K562 (cell line): ENCODE data around the gene TMEM63A. TPM values are rescaled to one million over a fixed set of nuclear protein-coding genes. Genes with fewer than 3 reads are reported as not detected.

Experiments
- ATAC-seq: fragments of 200-7000 bp; cut with Tn5 transposase; 3 replicates; pipeline ENCODE4 v1.9.1; 2020; ENCODE audit warnings: moderate library complexity
- BruUV-seq: library from RNA; stranded (reverse); fragments of 400-500 nt; replicated peaks from 2 replicates; lab custom pipeline; 2021; lab: Mats Ljungman, UMichigan
- CTCF ChIA-PET: fragments of 300-600 bp; formaldehyde crosslinking; extraction: SDS; loops from one replicate; lab custom pipeline; 2021; ENCODE audit warnings: low intra/inter-chr PET ratio; lab: Yijun Ruan, JAX
- POLR2A ChIA-PET: fragments of 300-600, 350-650 bp; sonication (Branson Sonifier 250); formaldehyde crosslinking; extraction: SDS; loops from one replicate; lab custom pipeline; 2021; ENCODE audit warnings: antibody characterized with exemption, inconsistent platforms; lab: Yijun Ruan, JAX
- DNase-seq, 4 experiments: peaks; one replicate each; pipeline versions ENCODE4 v3.0.0 to v3.0.0-alpha.2; 2011 to 2018; ENCODE audit warnings: low spot score in 3 of 4, mixed read lengths in 3 of 4; ENCODE audit errors: extremely low read depth in 1 of 4
- FAIRE-seq: peaks from 2 replicates; lab custom pipeline; 2011; peaks lifted over from hg19 to GRCh38; lab: Jason Lieb, UNC
- H2AFZ ChIP-seq: 2 replicates; pipeline ENCODE4 v1.6.0; 2011; ENCODE audit warnings: low read depth, low read length, control low read depth, inconsistent platforms
- H3K27ac ChIP-seq: fragments of 200-600 bp; 3 replicates; pipeline ENCODE4 v1.8.0; 2011; ENCODE audit warnings: low read depth, mild to moderate bottlenecking, control low read depth, inconsistent platforms, low read length, moderate library complexity, mixed read lengths; ENCODE audit errors: extremely low read depth
- H3K27me3 ChIP-seq, 2 experiments: fragments of 300-600 bp in 1 of 2; 2 replicates in 1 of 2; 3 replicates in 1 of 2; pipeline versions ENCODE4 v1.6.0 to v1.8.0; 2011; ENCODE audit warnings: inconsistent platforms in 2 of 2, low read length in 2 of 2, mild to moderate bottlenecking in 1 of 2, mixed read lengths in 1 of 2, moderate library complexity in 1 of 2; ENCODE audit not compliant: control insufficient read depth in 2 of 2, insufficient read depth in 2 of 2
- H3K36me3 ChIP-seq: fragments of 300-600 bp; 3 replicates; pipeline ENCODE4 v1.8.0; 2011; ENCODE audit warnings: mild to moderate bottlenecking, low read length, inconsistent platforms; ENCODE audit not compliant: control insufficient read depth, insufficient read depth
- H3K4me1 ChIP-seq, 2 experiments: fragments of 200-600 bp in 1 of 2; replicated peaks in 1 of 2; 2 replicates in 1 of 2; 3 replicates in 1 of 2; pipeline versions ENCODE4 v1.5.1 to v1.8.0; 2011; ENCODE audit warnings: inconsistent platforms in 2 of 2, low read length in 2 of 2, mild to moderate bottlenecking in 1 of 2, mixed read lengths in 1 of 2, moderate library complexity in 1 of 2; ENCODE audit not compliant: control insufficient read depth in 2 of 2, insufficient read depth in 2 of 2
- H3K4me2 ChIP-seq: 2 replicates; pipeline ENCODE4 v1.6.1; 2011; ENCODE audit warnings: low read length, control low read depth, inconsistent platforms, mixed read lengths; ENCODE audit not compliant: insufficient read depth
- H3K4me3 ChIP-seq: fragments of 200-600 bp; sonication (generic), shearing (Covaris generic); 2 replicates; pipeline ENCODE4 v1.5.1; 2016; ENCODE audit warnings: control low read depth, inconsistent platforms
- H3K79me2 ChIP-seq: fragments of 200-600 bp; 3 replicates; pipeline ENCODE4 v1.8.0; 2011; ENCODE audit warnings: low read length, inconsistent platforms; ENCODE audit not compliant: control insufficient read depth, insufficient read depth
- H3K9ac ChIP-seq, 2 experiments: 2 replicates each; pipeline versions ENCODE4 v1.6.0 to v1.6.1; 2011; ENCODE audit warnings: low read depth in 2 of 2, low read length in 2 of 2, control low read depth in 1 of 2, inconsistent platforms in 1 of 2, mild to moderate bottlenecking in 1 of 2, mixed read lengths in 1 of 2; ENCODE audit not compliant: insufficient read depth in 1 of 2
- H3K9me1 ChIP-seq: one replicate; pipeline ENCODE4 v1.6.0; 2011; ENCODE audit warnings: inconsistent platforms, mild to moderate bottlenecking, low read length, moderate library complexity; ENCODE audit not compliant: control insufficient read depth, insufficient read depth
- H3K9me3 ChIP-seq: replicated peaks from 2 replicates; pipeline ENCODE4 v1.5.1; 2011; ENCODE audit warnings: low read depth, low read length, inconsistent platforms; ENCODE audit not compliant: control insufficient read depth, insufficient read depth
- H4K20me1 ChIP-seq: replicated peaks from 2 replicates; pipeline ENCODE4 v1.6.1; 2011; ENCODE audit warnings: low read length, inconsistent platforms, mixed read lengths; ENCODE audit not compliant: control insufficient read depth, insufficient read depth
- CHD2 ChIP-seq: IDR thresholded peaks from 2 replicates; pipeline ENCODE4 v1.6.1; 2011; ENCODE audit warnings: low read depth, low read length
- ELF1 ChIP-seq: fragments of 200-800 bp; sonication (Bioruptor generic); IDR thresholded peaks from 2 replicates; pipeline ENCODE4 v1.6.1; 2016; ENCODE audit warnings: missing genetic modification characterization, missing compliant biosample characterization
- GATAD2A ChIP-seq: fragments of 450-650 bp; IDR thresholded peaks from 2 replicates; pipeline ENCODE4 v1.6.1; 2017
- HSF4 ChIP-seq: fragments of 250-450 bp; sonication (Bioruptor Pico); IDR thresholded peaks from 2 replicates; pipeline ENCODE4 v2.1.2; 2022; ENCODE audit warnings: mild to moderate bottlenecking, moderate library complexity, borderline replicate concordance
- KLF13 ChIP-seq: fragments of 450-650 bp; IDR thresholded peaks from 2 replicates; pipeline ENCODE4 v1.6.1; 2016; ENCODE audit warnings: missing genetic modification characterization, low read depth, mild to moderate bottlenecking, missing compliant biosample characterization, moderate library complexity, borderline replicate concordance
- MYC ChIP-seq, 2 experiments: fragments of 250-450 bp in 1 of 2; sonication (Bioruptor Pico) in 1 of 2; IDR thresholded peaks; 2 replicates each; pipeline versions ENCODE4 v1.5.1 to v1.6.1; 2012 to 2021; ENCODE audit warnings: low read depth in 2 of 2, borderline replicate concordance in 1 of 2, improper control_type of control experiment in 1 of 2, low read length in 1 of 2, mild to moderate bottlenecking in 1 of 2, moderate library complexity in 1 of 2
- NFIC ChIP-seq: fragments of 450-650 bp; IDR thresholded peaks from 2 replicates; pipeline ENCODE4 v1.6.1; 2017; ENCODE audit warnings: mild to moderate bottlenecking, inconsistent platforms
- RBFOX2 ChIP-seq: fragments of 200-400 bp; formaldehyde crosslinking; IDR thresholded peaks from 2 replicates; pipeline ENCODE4 v1.6.1; 2017; ENCODE audit warnings: low read depth, mild to moderate bottlenecking, low read length, moderate library complexity
- RBM25 ChIP-seq: fragments of 200-400 bp; formaldehyde crosslinking; IDR thresholded peaks from 2 replicates; pipeline ENCODE4 v1.6.1; 2018; ENCODE audit warnings: low read length, low read depth, moderate library complexity; ENCODE audit not compliant: severe bottlenecking
- TEAD1 ChIP-seq, 2 experiments: fragments of 450-650 bp in 1 of 2; sonication (generic) in 1 of 2; formaldehyde crosslinking; IDR thresholded peaks; 2 replicates each; pipeline versions ENCODE4 v1.4.0 to v1.8.0; 2020 to 2022; ENCODE audit warnings: mild to moderate bottlenecking in 2 of 2, missing genetic modification reagents in 1 of 2
- ZBTB7A ChIP-seq: IDR thresholded peaks from 2 replicates; pipeline ENCODE4 v1.6.1; 2011; ENCODE audit warnings: low read depth, mild to moderate bottlenecking, low read length, moderate library complexity, borderline replicate concordance; ENCODE audit not compliant: control insufficient read depth
- WGBS: fragments of 100-300 bp; shearing (Covaris generic); methylation state at CpG from one replicate; pipeline ENCODE4 v1.1.6; 2016; ENCODE audit warnings: low coverage, mixed read lengths; ENCODE audit not compliant: insufficient coverage; ENCODE audit errors: missing lambda C conversion rate; 5-methylcytosine and 5-hydroxymethylcytosine counted together
- in situ Hi-C: fragments of 300-500 bp; cut with MboI; formaldehyde crosslinking; loops from 4 replicates; pipeline ENCODE4 v1.15.0; 2018; ENCODE audit warnings: inconsistent platforms, mixed read lengths
- intact Hi-C: fragments of 100-400 bp; cut with micrococcal nuclease; formaldehyde crosslinking; loops from 2 replicates; pipeline ENCODE4 v1.14.2; 2022
- polyA plus RNA-seq, 8 experiments: library from polyadenylated mRNA; depleted of rRNA in 4 of 8; stranded (reverse) in 5 of 8; unstranded in 3 of 8; fragments of >200 nt; fragmentation: Nextera tagmentation in 2 of 8; fragmentation: Illumina TruSeq in 1 of 8; extraction: Ambion mirVana in 2 of 8; extraction: Trizol in 1 of 8; gene quantifications; 2 replicates each; pipeline versions ENCODE4 v1.2.1 to v1.2.3, GENCODE V29; 2011 to 2014; ENCODE audit warnings: inconsistent platforms in 1 of 8, missing spikeins in 1 of 8
- total RNA-seq, 7 experiments: library from RNA; depleted of rRNA in 6 of 7; stranded (reverse); fragments of >200 nt in 6 of 7; fragmentation: Illumina TruSeq in 2 of 7; extraction: Trizol in 2 of 7; gene quantifications; 2 replicates each; pipeline versions ENCODE4 v1.2.1 to v1.2.3, GENCODE V29; 2011 to 2021; ENCODE audit warnings: low replicate concordance in 1 of 7
- TF ChIP-seq, protein P1 (sequence below): sonication (generic); formaldehyde crosslinking; IDR thresholded peaks from 2 replicates; pipeline ENCODE4 v1.8.1; 2023; ENCODE audit warnings: mild to moderate bottlenecking, missing genetic modification reagents
- TF ChIP-seq, protein P2 (sequence below): sonication (generic); formaldehyde crosslinking; IDR thresholded peaks from 2 replicates; pipeline ENCODE4 v1.8.0; 2022; ENCODE audit warnings: mild to moderate bottlenecking, missing genetic modification reagents
- TF ChIP-seq, protein P3 (sequence below): sonication (generic); formaldehyde crosslinking; IDR thresholded peaks from 2 replicates; pipeline ENCODE4 v1.9.0; 2022; ENCODE audit warnings: mild to moderate bottlenecking, missing genetic modification reagents
- TF ChIP-seq, protein P4 (sequence below): fragments of 450-650 bp; formaldehyde crosslinking; IDR thresholded peaks from 2 replicates; pipeline ENCODE4 v1.4.0; 2020; ENCODE audit warnings: mild to moderate bottlenecking, moderate library complexity

Gene TMEM63A
- total and polyA plus RNA-seq, 9 of the 15 experiments (the other 6 are each of a cell fraction or from before 2014, with no cell fraction given), result 2.0 to 54.6 (median 17.5) TPM

DNA sequence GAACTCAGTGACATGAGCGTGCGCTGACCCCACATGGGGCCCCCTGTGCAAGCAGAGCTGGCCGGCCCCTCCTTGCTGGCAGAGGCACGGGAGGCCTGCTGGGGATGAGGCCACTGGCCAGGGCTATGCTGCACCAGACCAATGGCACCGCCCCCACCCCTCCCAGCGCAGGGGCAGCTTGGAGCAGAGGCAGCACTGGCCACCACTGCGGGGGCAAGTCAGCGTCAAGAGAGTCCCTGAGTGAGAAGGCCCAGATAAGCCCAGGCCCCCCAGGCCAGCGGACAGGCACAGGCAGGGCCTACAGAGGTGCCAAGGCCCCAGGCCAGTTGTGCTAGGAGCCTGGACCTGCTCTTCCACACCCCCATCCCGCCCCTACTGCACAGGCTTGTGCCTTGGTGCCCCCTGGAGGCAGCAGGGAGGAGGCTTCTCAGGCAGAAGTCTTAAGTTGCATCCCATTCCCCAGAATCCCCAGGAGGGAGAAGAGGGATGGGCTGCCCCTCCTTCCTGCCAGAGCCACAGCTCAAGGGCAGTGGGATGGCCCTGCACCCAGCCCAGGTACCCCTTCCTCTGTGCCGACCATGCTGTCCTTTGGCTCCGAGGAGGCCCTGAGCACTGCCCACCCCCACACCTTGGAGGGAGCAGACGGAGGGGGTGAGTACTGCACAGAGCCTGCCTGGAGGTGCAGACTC, 36.5 kb downstream of the TMEM63A start:
- WGBS, result 61% methylated on average over 10 of the region's 13 CpGs
- no peak overlapping the region for H2AFZ ChIP-seq
- no peaks in the 10 kb centered on the region for H3K79me2 ChIP-seq
- CTCF ChIA-PET, result interaction anchor here (0.7 to 3.6 kb wide), 6 partner anchors 70 to 370 kb away, joined by 3 to 53 read pairs (median 3); no protein-coding TSS in a partner anchor
- no peak overlapping the region for H3K4me2 ChIP-seq
- BruUV-seq, result no TSS peak
- in situ Hi-C loops, result loop anchor here (10.0 kb wide), 1 partner anchor 371 kb away; no protein-coding TSS in a partner anchor
- FAIRE-seq, result peak; percentile 89
- H4K20me1 ChIP-seq, result peaks cover 4% of the 10 kb centered on the region; the same call in 1 of the 2 replicates
- intact Hi-C loops, result loop anchor here (2.0 to 10.0 kb wide), 4 partner anchors 69 to 371 kb away; partner anchors contain the start of genes ENAH and SRP9
- H3K9me3 ChIP-seq, result no peaks in the 10 kb centered on the region
- POLR2A ChIA-PET, result interaction anchor here (0.7 to 1.3 kb wide), 6 partner anchors 11 to 207 kb away, joined by 3 to 4 read pairs (median 3); partner anchors contain the start of genes SRP9 and TMEM63A
- peak; percentile 90 for ATAC-seq
- H3K27ac ChIP-seq, result no peak overlapping the region
- H3K9me1 ChIP-seq, result no peaks in the 10 kb centered on the region
- DNase-seq, result peak; percentile 78 to 87 (median 82)
- H3K4me3 ChIP-seq, result no peak overlapping the region
- peaks cover 9 to 42% of the 10 kb centered on the region in 2 experiments; a peak in 4 of 5 replicates for H3K4me1 ChIP-seq
- no peak overlapping the region for H3K9ac ChIP-seq
- no peaks in the 10 kb centered on the region for H3K27me3 ChIP-seq
- H3K36me3 ChIP-seq, result peaks cover 31% of the 10 kb centered on the region
- TF ChIP-seq MYC (IDR thresholded peaks at IDR 0.05; ENCODE audit: low read depth, low read length), result 0 out of 2 replicates have a peak, but pooled peaks have one; percentile 27
- no peak for TF ChIP-seq MYC (CRISPR knock-in tag; IDR thresholded peaks at IDR 0.05; ENCODE audit: borderline replicate concordance, low read depth)
- 0 out of 2 replicates have a peak, but pooled peaks have one; percentile 13 for TF ChIP-seq RBFOX2
- no peak for TF ChIP-seq ELF1 (tag)
- no peak for TF ChIP-seq KLF13 (tag)
- TF ChIP-seq RBM25, result no peak
- TF ChIP-seq, protein P1, sequence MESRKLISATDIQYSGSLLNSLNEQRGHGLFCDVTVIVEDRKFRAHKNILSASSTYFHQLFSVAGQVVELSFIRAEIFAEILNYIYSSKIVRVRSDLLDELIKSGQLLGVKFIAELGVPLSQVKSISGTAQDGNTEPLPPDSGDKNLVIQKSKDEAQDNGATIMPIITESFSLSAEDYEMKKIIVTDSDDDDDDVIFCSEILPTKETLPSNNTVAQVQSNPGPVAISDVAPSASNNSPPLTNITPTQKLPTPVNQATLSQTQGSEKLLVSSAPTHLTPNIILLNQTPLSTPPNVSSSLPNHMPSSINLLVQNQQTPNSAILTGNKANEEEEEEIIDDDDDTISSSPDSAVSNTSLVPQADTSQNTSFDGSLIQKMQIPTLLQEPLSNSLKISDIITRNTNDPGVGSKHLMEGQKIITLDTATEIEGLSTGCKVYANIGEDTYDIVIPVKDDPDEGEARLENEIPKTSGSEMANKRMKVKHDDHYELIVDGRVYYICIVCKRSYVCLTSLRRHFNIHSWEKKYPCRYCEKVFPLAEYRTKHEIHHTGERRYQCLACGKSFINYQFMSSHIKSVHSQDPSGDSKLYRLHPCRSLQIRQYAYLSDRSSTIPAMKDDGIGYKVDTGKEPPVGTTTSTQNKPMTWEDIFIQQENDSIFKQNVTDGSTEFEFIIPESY (CRISPR knock-in tag), result peak; percentile 50
- no peak for TF ChIP-seq CHD2
- TF ChIP-seq ZBTB7A, result no peak; the same call in 1 of the 2 replicates
- no peak for TF ChIP-seq HSF4
- no peak for TF ChIP-seq TEAD1 (CRISPR knock-in tag; IDR thresholded peaks at IDR 0.05)
- TF ChIP-seq, protein P2, sequence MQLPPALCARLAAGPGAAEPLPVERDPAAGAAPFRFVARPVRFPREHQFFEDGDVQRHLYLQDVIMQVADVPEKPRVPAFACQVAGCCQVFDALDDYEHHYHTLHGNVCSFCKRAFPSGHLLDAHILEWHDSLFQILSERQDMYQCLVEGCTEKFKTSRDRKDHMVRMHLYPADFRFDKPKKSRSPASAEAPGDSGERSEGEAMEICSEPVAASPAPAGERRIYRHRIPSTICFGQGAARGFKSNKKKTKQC (CRISPR knock-in tag), result no peak
- TF ChIP-seq, protein P3, sequence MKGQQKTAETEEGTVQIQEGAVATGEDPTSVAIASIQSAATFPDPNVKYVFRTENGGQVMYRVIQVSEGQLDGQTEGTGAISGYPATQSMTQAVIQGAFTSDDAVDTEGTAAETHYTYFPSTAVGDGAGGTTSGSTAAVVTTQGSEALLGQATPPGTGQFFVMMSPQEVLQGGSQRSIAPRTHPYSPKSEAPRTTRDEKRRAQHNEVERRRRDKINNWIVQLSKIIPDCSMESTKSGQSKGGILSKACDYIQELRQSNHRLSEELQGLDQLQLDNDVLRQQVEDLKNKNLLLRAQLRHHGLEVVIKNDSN (CRISPR knock-in tag), result peak; percentile 25; the same call in 1 of the 2 replicates
- no peak for TF ChIP-seq NFIC
- no peak for TF ChIP-seq GATAD2A
- TF ChIP-seq, protein P4, sequence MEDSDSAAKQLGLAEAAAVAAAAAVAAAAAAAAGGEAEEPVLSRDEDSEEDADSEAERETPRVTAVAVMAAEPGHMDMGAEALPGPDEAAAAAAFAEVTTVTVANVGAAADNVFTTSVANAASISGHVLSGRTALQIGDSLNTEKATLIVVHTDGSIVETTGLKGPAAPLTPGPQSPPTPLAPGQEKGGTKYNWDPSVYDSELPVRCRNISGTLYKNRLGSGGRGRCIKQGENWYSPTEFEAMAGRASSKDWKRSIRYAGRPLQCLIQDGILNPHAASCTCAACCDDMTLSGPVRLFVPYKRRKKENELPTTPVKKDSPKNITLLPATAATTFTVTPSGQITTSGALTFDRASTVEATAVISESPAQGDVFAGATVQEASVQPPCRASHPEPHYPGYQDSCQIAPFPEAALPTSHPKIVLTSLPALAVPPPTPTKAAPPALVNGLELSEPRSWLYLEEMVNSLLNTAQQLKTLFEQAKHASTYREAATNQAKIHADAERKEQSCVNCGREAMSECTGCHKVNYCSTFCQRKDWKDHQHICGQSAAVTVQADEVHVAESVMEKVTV (CRISPR knock-in tag), result peak; percentile 55; the same call in 1 of the 2 replicates
